Heart right ventricle (tissue), 16 donors: Measurements from ENCODE around the gene KLHL22. TPM values are rescaled to one million over a fixed set of nuclear protein-coding genes. Genes with fewer than 3 reads are reported as not detected.
"Not testable (repeated sequence)": the region's sequence is repeated elsewhere in the genome, so short reads cannot be mapped to it uniquely, and the experiment has no call there.

ENCODE experiments used
- ATAC-seq, 8 donors: fragments of 200-7000 bp; cut with Tn5 transposase; one replicate each; pipeline ENCODE4 v1.9.1; 2020; ENCODE audit warnings: mild to moderate bottlenecking in 8 of 8, moderate library complexity in 8 of 8, moderate number of reproducible peaks in 1 of 8
- DNase-seq, 2 donors: peaks; one replicate each; pipeline ENCODE4 v3.0.0-alpha.2; 2020
- H3K27ac ChIP-seq, 10 donors: fragments of 200-600 bp; sonication (generic) in 2 of 10; one replicate each; pipeline versions ENCODE4 v1.5.0 to v1.8.0; 2020 to 2022; ENCODE audit warnings: mild to moderate bottlenecking in 3 of 10
- H3K27me3 ChIP-seq, 7 donors: fragments of 200-600 bp; one replicate each; pipeline ENCODE4 v1.8.0; 2021 to 2022; ENCODE audit warnings: mild to moderate bottlenecking in 2 of 7
- H3K36me3 ChIP-seq, 9 donors: fragments of 200-600 bp; sonication (generic) in 1 of 9; one replicate each; pipeline versions ENCODE4 v1.5.0 to v1.8.0; 2020 to 2022; ENCODE audit warnings: mild to moderate bottlenecking in 2 of 9
- H3K4me1 ChIP-seq, 9 donors: fragments of 200-600 bp; sonication (generic) in 1 of 9; one replicate each; pipeline versions ENCODE4 v1.5.0 to v1.8.0; 2020 to 2022; ENCODE audit warnings: mild to moderate bottlenecking in 4 of 9
- H3K4me3 ChIP-seq, 10 donors: fragments of 200-600 bp; sonication (generic) in 2 of 10; one replicate each; pipeline versions ENCODE4 v1.5.0 to v1.8.0; 2020 to 2022; ENCODE audit warnings: mild to moderate bottlenecking in 7 of 10, moderate library complexity in 2 of 10
- H3K9me3 ChIP-seq, 11 donors: fragments of 200-600 bp in 10 of 11; sonication (generic) in 2 of 11; one replicate each; pipeline versions ENCODE4 v1.5.0 to v1.8.0; 2013 to 2022; ENCODE audit warnings: mild to moderate bottlenecking in 2 of 11, control low read depth in 1 of 11, moderate library complexity in 1 of 11
- CTCF ChIP-seq, 9 donors: fragments of 200-600 bp; sonication (generic) in 2 of 9; IDR thresholded peaks; one replicate each; pipeline versions ENCODE4 v1.5.0 to v1.8.0; 2021 to 2022; ENCODE audit warnings: antibody characterized with exemption in 9 of 9, mild to moderate bottlenecking in 5 of 9, moderate library complexity in 1 of 9
- WGBS, 2 donors: extraction: QIAGEN DNeasy Blood & Tissue Kit; methylation state at CpG; one replicate each; pipeline ENCODE4 v1.1.7; 2013; ENCODE audit warnings: inconsistent platforms in 1 of 2; 5-methylcytosine and 5-hydroxymethylcytosine counted together
- intact Hi-C, 10 donors: fragments of 100-400 bp; cut with DNase I; formaldehyde crosslinking; loops; one replicate each; pipeline versions ENCODE4 v1.11.1 to v1.14.2; 2022
- polyA plus RNA-seq, 2 donors: library from polyadenylated mRNA; stranded (reverse); fragments of 200-250 nt; gene quantifications; one replicate each; pipeline ENCODE4 v1.2.3, GENCODE V29; 2013
- total RNA-seq, 10 donors: library from RNA; stranded (reverse); fragmentation: NEBNext Ultra II Directional in 3 of 10; extraction: Animal tissue kit (Norgen Biotek cat#: 25700) in 3 of 10; gene quantifications; one replicate each; pipeline versions ENCODE4 v1.2.1 to v1.2.4, GENCODE V29; 2021 to 2023
- donor health status: Arrhythmogenic right ventricular cardiomyopathy.
- donor health status: ischemic (EF 13 %, LVEDD 7.1; RV severe dilation, severe dysfunction).
- donor health status: healthy with polysubstance abuse.
- donor health status: DM: no; HTN: yes; CAD: no.
- donor health status: DM: no; HTN: no; CAD: no.
- donor health status: ischemic (EF 25% LVEDD 6.9; RV normal size, moderate dysfunction).
- donor health status: ischemic (EF 25% LVEDD 5.7; RV mildly dilated, moderate dysfunction).
- donor health status: healthy.
- donor health status: DM: yes; HTN: yes; CAD: no.
- donor health status: Ischemic cardiomyopathy.
- donor health status: ischemic (EF 35%, LVEDD 5.7; RV mildly dilated, moderate dysfunction).
- donor health status: nonischemic (EF 11% LVEDD 7.7; RV severe dilation, severe dysfunction).
- donor health status: DM: yes; HTN: yes; CAD: no.
- donor health status: PGD.
- donor health status: ischemic (EF 29% LVEDD 5.4; RV normal size, mild dysfunction).
- donor health status: nonischemic (EF 23%, LVEDD 6.1; RV moderate dilation, normal function).

The KLHL22 gene
- total and polyA plus RNA-seq, 12 donors: 11.3 to 29.3 (median 17.3) TPM

GRCh38 chr22:20393705-20394476 is 101.7 kb downstream of the KLHL22 start, which contains the start of gene ZNF74:
Gene ZNF74, plus strand, starts transcription at chr22:20394151. Its CDS starts 478 bp downstream, at chr22:20394629.
- Histone ChIP-seq H3K4me1 (peaks cover 5 to 32% (median 20%) of the 10 kb centered on the region in 9 donors), H3K27ac (peak within 1 kb of the TSS; percentile 4 to 88 (median 68)), H3K9me3 (peaks cover 0 to 7% (median 0%) of the 10 kb centered on the region in 11 donors), H3K4me3 (peak within 1 kb of the TSS; percentile 67 to 93 (median 79)), H3K27me3 (no peaks in the 10 kb centered on the region), H3K36me3 (no peaks in the 10 kb centered on the region)
- intact Hi-C loops: loop anchor here in 2 of 10 donors (5.0 to 10.0 kb wide), 2 partner anchors 72 to 79 kb away; partner anchors contain the start of gene DGCR6L (in 1 of the 2)
- DNase-seq (peak; percentile 90 to 92), ATAC-seq (peak; percentile 94 to 99 (median 98))
- 1 to 2% methylated on average over 64 to 71 of the region's 71 CpGs for WGBS, 2 donors
- peak in 1 of 9 donors; percentile 17 for TF ChIP-seq CTCF (IDR thresholded peaks at IDR 0.05)

GRCh38 chr22:20392983-20393704 is 102.5 kb downstream of the KLHL22 start:
- DNase-seq (peak in 1 of 2 donors; percentile 17), ATAC-seq (peak in 6 of 8 donors; percentile 1 to 39 (median 10))
- Histone ChIP-seq H3K9me3 (peaks cover 0 to 7% (median 0%) of the 10 kb centered on the region in 11 donors), H3K4me3 (peak overlapping the region; percentile 67 to 93 (median 79)), H3K4me1 (peaks cover 5 to 32% (median 20%) of the 10 kb centered on the region in 9 donors), H3K36me3 (no peaks in the 10 kb centered on the region), H3K27me3 (no peaks in the 10 kb centered on the region), H3K27ac (peak overlapping the region; percentile 4 to 88 (median 68))
- 95 to 96% methylated on average over 23 of the region's 23 CpGs for WGBS, 2 donors
- TF ChIP-seq CTCF (IDR thresholded peaks at IDR 0.05): no peak
- intact Hi-C loops: loop anchor here in 2 of 10 donors (5.0 to 10.0 kb wide), 2 partner anchors 71 to 78 kb away; partner anchors contain the start of gene DGCR6L (in 1 of the 2)

- H3K4me1 ChIP-seq: peaks cover 5 to 32% (median 20%) of the 10 kb centered on the region in 9 donors
- DNase-seq: peak in 1 of 2 donors; percentile 17
- 96 to 97% methylated on average over 47 to 53 of the region's 53 CpGs for WGBS, 2 donors
- not testable (repeated sequence) for H3K36me3 ChIP-seq, H3K9me3 ChIP-seq, H3K27me3 ChIP-seq, H3K4me3 ChIP-seq, H3K27ac ChIP-seq, ATAC-seq
- intact Hi-C loops: loop anchor here in 2 of 10 donors (5.0 to 10.0 kb wide), 2 partner anchors 70 to 78 kb away; partner anchors contain the start of gene DGCR6L (in 1 of the 2)
Measured at GRCh38 chr22:20392365-20392881, 103.2 kb downstream of the KLHL22 start.

Other genes starting within 250 kb of the KLHL22 start
- 1 to 10 TPM in 5 of 10 donors, under 1 TPM in 5; 0.56 to 2.5 (median 0.93) TPM for gene RTN4R, start 227.5 kb downstream of the KLHL22 start, total RNA-seq
- gene RTN4R, start 227.5 kb downstream of the KLHL22 start, polyA plus RNA-seq: 1 to 10 TPM in 1 of 2 donors, under 1 TPM in 1; 0.59 to 1.5 TPM
- gene DGCR6L, start 175.7 kb downstream of the KLHL22 start, total RNA-seq: 10 to 100 TPM; 37.9 to 65.9 (median 40.5) TPM
- gene DGCR6L, start 175.7 kb downstream of the KLHL22 start, polyA plus RNA-seq: 10 to 100 TPM; 57.3 to 90.3 TPM
- gene ZNF74, start 101.6 kb downstream of the KLHL22 start, total RNA-seq: 1 to 10 TPM; 1.9 to 6.7 (median 4.6) TPM
- 1 to 10 TPM; 1.4 to 2.5 TPM for gene ZNF74, start 101.6 kb downstream of the KLHL22 start, polyA plus RNA-seq
- 1 to 10 TPM; 1.8 to 5.3 (median 3.3) TPM for gene SCARF2, start 58.0 kb downstream of the KLHL22 start, total RNA-seq
- 1 to 10 TPM; 2.5 to 3.9 TPM for gene SCARF2, start 58.0 kb downstream of the KLHL22 start, polyA plus RNA-seq
- gene MED15, start 11.8 kb upstream of the KLHL22 start, total RNA-seq: 10 to 100 TPM; 35.6 to 66.8 (median 44.0) TPM
- gene MED15, start 11.8 kb upstream of the KLHL22 start, polyA plus RNA-seq: 10 to 100 TPM; 33.8 to 40.8 TPM